GM18519 (cell line): ENCODE data around the gene ARAP1.

ENCODE experiments used
- ATAC-seq: cut with Tn5 transposase; IDR thresholded peaks from one replicate; pipeline ENCODE4 v1.9.1; 2021; ENCODE audit warnings: mild to moderate bottlenecking, moderate library complexity; ENCODE audit not compliant: unreplicated experiment, low FRiP score

Gene ARAP1

GRCh38 chr11:72780296-72781062 lies 28.3 kb upstream of the ARAP1 start:
- no peak for ATAC-seq

DNA sequence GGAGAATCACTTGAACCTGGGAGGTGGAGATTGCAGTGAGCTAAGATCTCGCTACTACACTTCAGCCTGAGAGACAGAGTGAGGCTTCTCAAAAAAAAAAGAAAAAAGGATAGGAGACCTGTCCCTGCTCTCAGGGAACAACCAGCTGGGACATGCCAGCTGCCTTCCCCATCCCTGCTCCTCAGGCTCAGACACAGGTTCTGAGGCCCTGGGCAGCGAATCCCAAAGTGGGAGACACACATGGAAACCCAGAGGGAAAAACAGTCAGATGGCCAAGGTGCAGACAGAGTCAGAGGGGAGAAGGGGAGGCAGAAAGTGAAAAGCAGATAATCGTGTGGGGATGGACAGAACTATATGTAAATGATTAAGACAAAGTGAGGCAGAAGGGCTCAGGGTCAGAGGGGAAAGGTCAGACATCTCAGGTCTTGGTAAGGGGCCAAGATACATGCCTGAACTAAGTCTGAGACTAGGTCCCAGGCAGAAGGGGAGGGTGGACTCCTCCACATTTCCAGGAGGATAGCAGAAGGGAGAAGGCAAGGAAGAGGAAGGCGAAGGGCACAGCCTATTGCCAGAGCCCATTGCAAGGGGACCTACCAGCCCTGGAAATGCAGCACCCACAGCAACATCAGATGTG lies 27.4 kb upstream of the ARAP1 start:
- no peak for ATAC-seq

GRCh38 chr11:72778535-72779494 lies 26.6 kb upstream of the ARAP1 start:
- ATAC-seq, result no peak

DNA sequence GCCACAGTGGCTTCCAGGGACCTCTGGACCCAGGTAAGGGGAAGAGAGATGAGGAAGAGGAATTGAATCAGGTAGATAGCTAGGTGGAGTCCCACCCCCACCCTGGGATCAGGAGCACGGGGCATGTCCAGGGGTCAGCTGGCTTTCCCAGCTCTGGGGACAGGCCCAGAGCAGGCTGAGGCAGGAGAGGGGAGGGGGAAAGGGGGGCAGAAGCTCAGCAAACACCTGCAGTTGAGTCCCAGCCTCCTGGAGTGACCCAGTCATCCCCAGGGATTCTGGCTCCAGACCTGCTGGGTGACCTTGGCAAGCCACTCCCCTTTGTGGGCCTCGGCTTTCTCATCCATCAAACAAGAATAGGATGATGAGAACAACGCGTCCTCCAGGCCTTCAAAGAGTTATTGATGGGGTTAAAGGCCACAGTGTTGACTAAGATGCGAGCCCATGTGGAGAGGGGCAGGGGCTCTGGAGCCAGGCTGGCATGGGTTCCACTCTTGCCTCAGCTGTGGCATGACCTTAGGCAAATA lies 25.6 kb upstream of the ARAP1 start:
- ATAC-seq, result no peak

DNA sequence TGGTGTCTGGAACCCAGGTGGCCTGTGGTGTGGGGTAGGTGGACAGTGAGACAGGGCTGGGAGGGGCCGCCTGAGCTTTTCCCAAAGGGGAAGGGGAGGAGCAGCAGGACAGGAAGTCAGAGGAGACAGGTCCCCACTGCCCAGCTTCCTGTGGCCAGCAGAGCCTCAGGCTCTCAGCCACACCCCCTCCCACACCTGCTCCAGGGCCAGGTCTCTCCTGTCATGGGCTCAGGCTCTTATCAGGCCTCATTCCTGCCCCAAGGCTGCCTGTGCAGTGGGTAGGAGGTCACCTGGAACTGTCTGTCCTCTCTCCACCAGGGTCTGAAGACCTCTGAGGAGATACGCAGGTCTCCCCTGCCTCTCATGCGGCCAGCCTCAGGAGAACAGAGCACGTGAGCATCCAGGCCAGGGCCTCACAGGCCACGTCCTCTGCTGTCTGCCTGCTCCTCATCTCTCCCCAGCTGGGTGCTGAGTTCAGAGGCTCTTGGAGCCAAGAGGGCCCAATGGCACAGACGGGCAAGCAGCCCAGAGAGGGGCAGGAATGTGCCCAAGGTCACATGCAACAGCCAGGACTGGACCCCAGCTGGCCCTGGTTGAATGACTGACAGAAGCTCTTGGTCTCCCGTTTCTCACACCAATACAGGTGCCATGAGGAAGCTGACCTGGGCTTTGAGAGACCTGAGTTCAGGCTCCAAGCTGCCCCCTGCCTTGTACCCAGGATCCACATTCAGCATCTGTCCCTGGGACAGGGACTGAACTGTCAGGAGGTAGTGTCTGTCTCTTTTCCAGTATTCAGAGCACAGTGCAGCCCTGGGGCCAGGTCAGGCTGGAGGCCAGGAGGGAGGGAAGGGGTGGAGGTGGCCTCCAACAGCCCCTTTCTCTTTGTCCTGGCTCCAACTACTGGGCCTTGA lies 24.9 kb upstream of the ARAP1 start:
- ATAC-seq, result no peak

DNA sequence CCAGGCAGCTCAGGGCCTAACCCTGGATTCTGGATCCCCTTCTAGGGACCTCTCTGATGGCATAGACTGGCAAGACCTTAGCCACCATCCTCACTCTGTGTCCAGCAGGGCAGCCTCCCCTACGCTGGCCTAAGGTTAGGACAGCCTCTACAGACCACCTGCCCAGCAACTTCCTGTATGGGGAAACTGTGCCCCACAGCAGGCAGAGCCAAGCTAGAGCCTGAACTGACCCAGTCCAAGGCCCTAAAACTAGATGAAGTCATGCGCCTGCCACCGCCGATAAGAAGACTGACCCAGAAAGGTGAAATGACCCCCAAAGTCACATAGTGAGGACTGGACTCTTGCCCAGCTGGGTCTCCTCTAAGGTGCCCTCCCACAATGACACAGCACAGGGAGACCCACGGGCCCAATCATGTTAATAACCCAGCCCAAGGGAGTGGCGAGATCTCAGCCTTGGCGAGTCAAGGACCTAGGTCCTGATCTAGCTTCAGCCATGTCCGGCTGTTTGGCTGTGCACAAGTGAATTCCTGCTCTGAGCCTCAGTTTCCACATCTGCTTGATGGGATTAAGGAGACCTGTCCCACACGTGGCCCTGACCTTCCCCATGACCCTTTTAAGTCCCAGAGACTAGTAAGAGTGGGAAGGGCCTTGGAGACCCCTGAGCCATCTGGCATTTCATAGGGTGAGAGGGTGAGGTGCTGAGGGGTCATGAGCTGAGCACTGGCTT lies 24.1 kb upstream of the ARAP1 start:
- no peak for ATAC-seq

GRCh38 chr11:72775288-72776110 lies 23.3 kb upstream of the ARAP1 start:
- no peak for ATAC-seq

DNA sequence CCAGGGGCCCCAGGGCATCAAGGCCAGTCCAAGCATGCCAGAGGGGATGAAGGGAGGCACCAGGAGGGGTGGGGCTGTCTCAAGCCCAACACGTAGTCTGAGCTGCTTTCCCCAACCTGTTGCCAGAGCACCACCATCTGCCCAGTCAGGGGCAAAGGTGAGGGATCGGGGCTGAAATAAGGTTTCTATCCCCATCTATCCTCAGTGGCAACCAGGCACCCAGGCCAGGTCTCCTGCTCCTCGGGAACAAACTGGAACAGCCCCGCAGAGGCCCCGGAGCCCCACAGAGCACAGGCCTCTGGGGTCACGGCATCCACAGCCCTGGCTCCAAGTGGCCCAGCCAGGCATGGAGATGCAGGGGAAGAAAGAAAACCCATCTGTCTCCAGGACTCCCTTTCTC lies 22.3 kb upstream of the ARAP1 start:
- no peak for ATAC-seq

DNA sequence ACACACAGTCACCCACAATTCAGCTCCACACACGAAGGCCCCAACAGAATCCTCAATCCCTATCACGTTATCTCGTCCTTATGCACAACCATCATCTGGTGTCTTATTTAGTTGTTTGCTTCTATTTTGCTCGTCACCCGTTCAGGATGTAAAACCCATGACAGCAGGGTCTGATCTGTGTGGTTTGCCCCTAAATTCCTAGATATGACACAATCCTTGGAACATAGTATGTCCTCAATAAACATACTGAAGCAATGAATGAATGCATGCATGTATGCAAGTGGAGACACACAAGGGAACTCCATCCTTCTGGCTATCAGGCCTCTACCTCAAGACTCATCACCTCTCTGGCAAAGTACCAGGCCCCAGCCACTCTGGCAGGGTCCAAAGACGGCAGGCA lies 21.5 kb upstream of the ARAP1 start:
- no peak for ATAC-seq

GRCh38 chr11:72773291-72773690 lies 21.1 kb upstream of the ARAP1 start:
- no peak for ATAC-seq

DNA sequence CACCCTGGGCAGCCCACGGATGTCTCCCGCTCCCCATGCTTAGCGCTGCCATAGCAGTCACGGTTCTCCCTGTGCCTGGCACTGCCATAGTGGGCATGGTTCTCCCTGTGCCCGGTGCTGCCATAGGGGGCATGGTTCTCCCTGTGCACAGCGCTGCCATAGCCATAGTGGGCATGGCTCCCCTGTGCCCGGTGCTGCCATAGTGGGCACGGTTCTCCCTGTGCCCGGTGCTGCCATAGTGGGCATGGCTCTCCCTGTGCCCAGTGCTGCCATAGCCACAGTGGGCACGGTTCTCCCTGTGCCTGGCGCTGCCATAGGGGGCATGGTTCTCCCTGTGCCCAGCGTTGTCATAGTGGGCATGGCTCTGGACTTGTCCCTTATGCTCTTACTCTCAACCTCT lies 19.9 kb upstream of the ARAP1 start:
- no peak for ATAC-seq

DNA sequence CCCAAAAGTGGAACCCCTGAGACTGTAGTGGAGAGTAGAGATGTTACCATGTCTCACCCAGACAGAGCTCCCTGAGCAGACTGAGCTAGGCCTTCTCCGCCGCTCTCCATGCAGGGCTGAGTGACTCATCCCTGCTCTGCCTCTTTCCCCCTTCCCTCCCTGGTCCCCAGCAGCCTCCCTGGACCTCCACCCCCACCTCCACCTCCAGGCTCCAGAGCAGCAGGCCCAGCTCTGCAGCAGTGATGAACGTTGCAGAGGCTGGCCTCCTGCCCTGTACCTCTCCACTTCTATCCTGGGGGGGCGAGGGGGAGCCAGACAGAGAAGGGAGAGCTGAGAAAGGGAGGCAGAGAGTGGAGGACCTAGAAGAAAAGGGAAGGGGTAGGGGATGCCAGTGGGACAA lies 19.3 kb upstream of the ARAP1 start:
- ATAC-seq, result no peak

DNA sequence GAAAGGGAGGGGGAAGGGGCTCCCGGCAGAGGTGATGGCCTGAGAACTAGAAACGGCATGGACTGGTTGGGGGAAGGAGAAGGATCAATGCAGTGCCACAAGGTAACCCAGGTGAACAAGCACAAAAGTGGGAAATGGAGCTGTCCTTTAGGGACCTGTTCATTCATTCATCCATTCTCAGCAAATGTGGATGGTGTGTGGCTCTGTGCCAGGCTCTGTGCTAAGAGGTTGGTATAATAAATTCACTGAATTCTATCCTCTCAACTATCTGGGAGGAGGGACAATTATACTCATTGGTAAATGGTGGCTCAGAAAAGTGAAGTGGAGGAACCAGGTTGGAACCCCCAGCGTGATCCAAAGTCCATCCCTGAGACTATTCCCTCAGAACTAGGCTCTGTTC lies 18.6 kb upstream of the ARAP1 start:
- no peak for ATAC-seq

GRCh38 chr11:72769680-72770079 lies 17.5 kb upstream of the ARAP1 start:
- no peak for ATAC-seq

DNA sequence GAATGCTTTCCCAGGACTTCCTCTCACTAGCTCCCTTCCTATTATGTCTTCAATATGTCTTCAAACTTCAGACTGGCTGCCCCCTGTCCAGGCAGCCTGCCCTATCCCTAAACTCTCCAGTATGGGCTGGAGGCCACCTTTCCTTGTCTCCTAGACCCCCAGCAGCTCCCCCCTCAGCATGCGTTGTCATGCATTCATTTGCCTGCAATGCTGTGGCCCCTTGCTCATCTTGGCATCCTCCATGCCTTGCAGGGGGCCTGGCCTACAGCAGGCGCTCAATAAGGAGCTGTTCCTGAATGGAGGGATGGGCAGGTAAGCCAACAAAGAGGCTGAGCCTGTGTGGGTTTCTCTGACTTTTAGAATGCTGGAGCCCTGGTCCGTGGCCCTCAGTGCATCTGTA lies 16.4 kb upstream of the ARAP1 start:
- no peak for ATAC-seq

DNA sequence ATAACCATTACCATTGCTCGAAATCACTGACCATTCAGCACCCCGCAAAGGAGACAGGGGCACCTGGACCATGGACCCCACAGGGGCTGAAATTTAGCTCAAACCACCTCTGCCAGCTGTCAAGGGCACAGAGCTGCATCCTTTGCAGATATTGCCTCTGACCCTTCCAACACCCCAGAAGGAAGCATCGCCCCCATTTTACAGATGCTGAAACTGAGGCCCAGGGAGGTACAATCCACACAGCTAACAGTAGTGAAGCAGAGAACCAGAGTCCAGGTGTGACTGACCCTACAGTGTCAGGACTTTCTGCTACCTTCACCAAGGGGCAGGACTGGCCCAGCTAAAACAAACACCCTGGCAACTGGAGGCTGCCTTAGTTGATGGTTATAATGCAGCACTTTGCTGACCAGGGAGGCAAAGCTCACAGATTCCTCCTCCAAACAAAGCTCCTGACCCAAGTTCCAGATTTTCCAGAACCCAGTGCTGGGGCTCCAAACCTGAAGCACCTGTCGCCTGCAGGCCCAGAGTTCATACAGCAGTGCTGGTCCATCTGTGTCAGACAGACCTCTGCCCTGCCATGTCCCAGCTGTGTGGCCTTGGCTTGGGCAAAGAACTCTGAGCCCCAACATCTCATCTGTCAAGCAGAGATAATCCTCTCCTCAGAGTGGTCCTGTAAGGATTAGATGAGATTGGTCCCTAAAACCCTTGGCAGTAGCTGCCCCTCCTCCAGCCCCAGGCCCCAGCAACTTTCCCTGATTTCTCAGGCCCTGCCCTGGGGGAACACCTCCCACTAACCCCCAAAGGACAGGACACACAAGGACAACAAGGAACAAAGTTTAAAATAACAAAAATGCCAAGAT lies 15.2 kb upstream of the ARAP1 start:
- no peak for ATAC-seq

DNA sequence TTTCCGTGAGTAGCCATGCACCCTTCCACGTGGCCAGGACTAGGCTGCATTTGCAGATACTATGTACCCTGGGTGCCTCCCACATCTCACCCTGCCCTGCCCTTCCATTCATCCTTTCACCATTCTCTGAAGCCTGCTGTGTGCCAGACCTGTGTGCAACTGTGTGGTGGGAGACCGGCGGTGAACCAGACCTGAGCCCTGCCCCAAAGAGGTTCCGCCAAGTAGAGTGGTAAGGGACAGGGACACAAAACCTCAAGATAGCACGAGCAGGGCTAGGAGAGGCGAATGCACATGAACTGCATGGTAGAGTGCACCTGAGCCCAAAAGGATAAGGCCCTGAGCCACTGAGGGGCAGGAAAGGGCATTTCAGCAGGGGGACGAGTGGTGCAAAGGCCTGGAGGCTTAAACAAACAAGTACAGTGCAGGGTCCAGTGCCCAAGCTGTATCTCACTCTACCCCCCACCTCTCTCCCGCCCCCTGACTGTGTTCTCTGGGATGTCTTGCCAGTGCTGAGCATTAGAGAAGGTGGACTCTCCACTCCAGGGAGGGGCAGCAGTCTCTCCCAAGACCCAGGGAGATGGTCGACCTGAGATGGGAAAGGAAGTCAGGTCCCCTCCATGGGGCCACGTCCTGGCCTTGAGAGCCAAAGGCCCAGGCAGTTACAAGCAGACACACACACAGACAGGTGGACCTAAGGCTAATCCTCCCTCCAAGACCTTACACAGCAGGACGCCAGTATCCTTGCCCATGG lies 14.1 kb upstream of the ARAP1 start:
- ATAC-seq, result no peak
